OCI-M1 (cell line): ENCODE measurements around the gene FAM229B.
A peak's percentile ranks its signal among the peaks of the same experiment; 100 is the strongest.
"Not testable (repeated sequence)": the region's sequence is repeated elsewhere in the genome, so short reads cannot be mapped to it uniquely, and the experiment has no call there.

Experiments
- DNase-seq: peaks from one replicate; lab custom pipeline; 2025; lab: John Stamatoyannopoulos, UW

FAM229B gene

DNA sequence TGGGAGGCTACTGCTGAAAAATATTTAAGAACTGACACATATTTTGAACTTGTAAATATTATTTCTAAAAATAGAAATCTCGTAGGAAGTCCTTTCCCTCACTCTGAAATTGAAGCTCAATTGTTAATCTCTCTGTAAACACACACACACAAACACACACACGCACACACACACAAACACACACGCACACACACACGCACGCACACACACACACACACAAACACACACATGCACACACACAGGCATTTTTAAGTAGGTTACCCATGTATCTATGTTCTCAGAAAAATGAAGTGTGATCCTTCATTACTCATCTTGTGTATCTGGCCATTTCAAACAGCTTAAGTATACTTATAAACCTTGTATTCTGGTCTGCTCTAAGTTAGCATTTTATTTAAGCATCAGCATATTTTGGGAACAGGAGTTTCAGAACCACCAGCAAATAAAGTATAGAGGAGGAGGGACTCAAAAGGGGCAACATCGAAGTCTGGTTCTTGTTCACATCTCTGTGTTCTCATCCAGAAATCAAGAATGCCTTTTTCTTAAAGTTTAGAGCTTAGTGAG, 21.9 kb upstream of the FAM229B start:
- DNase-seq = no peak

DNA sequence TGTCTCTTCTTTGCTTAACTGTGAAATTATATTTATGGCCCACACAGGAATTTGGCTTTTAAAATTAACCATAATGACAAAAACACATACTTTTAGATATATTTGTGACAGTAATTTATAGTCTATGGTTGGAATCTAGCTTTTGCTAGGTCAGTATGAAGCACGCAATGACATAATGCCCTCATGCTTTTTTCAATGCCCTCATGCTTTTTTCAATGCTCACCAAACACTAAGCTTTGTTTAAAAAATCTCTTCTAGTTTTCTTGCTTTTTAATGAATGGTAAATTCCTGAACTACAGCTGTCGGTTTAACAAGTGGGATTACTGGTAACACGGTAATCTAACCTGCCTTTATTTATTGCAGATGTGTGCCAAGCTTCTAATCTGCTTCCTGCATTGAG, 20.8 kb upstream of the FAM229B start:
- no peak for DNase-seq

GRCh38 chr6:112081569-112081968, 5.8 kb upstream of the FAM229B start:
- DNase-seq = no peak

- DNase-seq = no peak
Measured at GRCh38 chr6:112085286-112086065, 1.9 kb upstream of the FAM229B start.

- peak; percentile 85 for DNase-seq
Measured at GRCh38 chr6:112086744-112087135, 651 bp upstream of the FAM229B start.

DNA sequence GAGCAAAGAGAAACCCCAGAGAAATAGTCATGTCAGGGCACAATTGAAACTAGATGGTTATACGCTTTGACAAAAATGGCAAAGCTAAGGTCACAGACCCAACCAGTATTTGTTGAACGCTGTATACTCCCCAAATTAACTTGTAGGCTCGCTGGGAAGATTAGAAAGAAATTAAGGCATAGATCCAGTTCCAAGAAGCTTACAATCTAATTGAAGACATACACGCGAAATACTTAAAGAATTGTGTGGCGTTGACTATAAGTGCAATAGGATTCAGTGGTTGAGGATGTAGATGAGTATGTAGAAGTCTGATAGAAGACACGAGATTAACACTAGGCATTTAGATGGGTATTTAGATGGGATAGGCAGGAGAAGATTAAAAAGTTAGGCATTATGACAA, 525 bp downstream of the FAM229B start:
- DNase-seq = peak; percentile 46

GRCh38 chr6:112096901-112097300, 9.5 kb downstream of the FAM229B start:
- DNase-seq = no peak

DNA sequence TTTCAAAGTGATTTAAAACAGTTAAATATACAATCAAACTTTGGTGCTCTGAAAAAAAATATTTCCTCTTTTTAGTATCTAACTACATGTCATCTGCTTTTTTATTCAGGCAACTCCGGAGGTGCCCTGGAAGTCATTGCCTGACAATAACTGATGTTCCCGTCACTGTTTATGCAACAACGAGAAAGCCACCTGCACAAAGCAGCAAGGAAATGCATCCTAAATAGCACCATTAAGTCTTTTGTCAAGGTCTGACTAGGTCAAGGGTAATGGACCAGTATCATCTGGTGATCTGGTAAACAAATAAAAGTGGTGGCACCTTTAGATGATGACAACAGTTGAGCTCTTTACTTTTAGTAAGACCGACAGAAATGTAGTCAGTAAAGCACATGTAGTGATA, 13.2 kb downstream of the FAM229B start:
- DNase-seq = no peak

GRCh38 chr6:112106026-112106425, 18.6 kb downstream of the FAM229B start:
- not testable (repeated sequence) for DNase-seq

- DNase-seq = no peak
Measured at GRCh38 chr6:112106562-112106961, 19.2 kb downstream of the FAM229B start.

- no peak for DNase-seq
Measured at GRCh38 chr6:112109262-112109661, 21.9 kb downstream of the FAM229B start.

GRCh38 chr6:112113431-112113830, 26.0 kb downstream of the FAM229B start:
- no peak for DNase-seq

DNA sequence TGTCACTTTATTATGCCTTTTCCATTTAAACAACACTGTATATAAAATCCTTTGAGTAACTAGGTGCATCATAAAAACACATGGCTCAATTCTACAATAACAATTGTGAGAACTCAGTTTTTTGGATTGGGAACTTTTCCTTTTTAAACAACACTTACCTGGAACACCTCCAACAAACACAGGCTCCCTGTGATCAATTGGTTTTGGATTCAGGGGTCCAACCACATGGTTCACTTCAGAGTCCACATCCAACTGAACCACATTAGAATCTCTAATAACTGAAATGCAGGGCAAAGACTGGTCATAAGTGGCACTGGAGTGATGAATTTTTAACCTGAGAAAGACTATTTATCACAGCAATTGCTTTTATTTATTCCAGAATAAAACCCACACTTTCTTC, 26.5 kb downstream of the FAM229B start:
- no peak for DNase-seq

- no peak for DNase-seq
Measured at GRCh38 chr6:112114577-112115223, 27.3 kb downstream of the FAM229B start.

GRCh38 chr6:112116221-112116620, 28.8 kb downstream of the FAM229B start:
- DNase-seq = no peak

DNA sequence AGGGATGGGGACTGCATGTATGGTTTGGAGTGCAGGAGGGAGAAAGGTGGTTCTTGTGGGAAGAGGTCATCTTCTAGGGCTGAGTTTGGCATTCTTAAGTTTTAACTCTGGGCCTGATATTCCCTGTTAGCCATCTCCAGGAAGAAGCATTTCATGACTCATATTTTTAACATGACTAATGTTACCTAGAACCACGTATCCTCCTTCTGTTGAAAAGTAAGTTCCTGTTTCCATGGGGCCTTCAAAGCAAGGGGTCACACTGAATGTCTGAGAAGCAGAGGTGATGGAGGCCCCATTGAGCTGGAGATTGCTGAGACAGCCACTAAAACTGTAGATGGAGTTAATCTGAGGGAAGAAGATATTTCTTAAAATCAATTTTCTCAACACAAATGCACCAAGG, 30.2 kb downstream of the FAM229B start:
- DNase-seq = peak; percentile 38

GRCh38 chr6:112118034-112118433, 30.6 kb downstream of the FAM229B start:
- peak; percentile 15 for DNase-seq

GRCh38 chr6:112122756-112123155, 35.4 kb downstream of the FAM229B start:
- no peak for DNase-seq

- no peak for DNase-seq
Measured at GRCh38 chr6:112123982-112124381, 36.6 kb downstream of the FAM229B start.

DNA sequence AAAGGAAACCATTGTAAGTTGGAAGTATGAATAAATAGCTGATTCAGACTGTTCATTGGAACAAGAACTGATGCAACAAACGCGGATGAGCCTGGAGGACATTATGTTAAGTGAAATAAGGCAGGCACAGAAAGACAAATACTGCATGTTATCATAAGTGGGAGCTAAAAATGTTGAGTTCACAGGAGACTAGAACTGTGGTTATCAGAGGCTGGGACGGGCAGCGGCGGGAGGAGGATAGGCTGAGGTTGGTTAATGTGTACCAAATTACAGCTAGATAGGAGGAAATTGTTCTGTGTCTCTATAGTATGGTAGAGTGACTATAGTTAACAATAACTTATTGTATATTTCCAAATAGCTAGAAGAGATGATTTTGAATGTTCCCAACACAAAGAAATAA, 40.8 kb downstream of the FAM229B start:
- DNase-seq = no peak

DNA sequence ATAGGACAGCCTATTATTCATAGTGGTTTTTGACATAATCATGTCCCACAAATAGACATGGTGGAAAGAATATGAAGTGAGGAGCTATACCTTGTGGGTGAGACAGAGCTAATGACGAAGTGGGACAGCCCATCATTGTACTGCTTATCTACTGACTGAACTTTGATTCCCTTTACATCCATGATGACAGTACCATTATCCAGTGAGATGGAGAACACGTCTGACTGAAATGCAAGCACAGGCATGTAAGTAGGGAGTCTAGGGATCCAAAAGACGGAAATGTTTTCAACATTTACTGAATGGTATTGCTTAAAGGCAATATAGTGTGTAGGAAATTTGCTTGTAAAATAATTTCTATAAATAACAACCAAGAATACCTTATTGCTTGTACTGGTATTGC, 43.5 kb downstream of the FAM229B start:
- DNase-seq = no peak

- peak; percentile 73 for DNase-seq
Measured at GRCh38 chr6:112139052-112139451, 51.7 kb downstream of the FAM229B start.

GRCh38 chr6:112141707-112142106, 54.3 kb downstream of the FAM229B start:
- DNase-seq = no peak
